K562 (cell line): Measurements from ENCODE around the gene ITGB2. TPM values are rescaled to one million over a fixed set of nuclear protein-coding genes. Genes with fewer than 3 reads are reported as not detected.

ENCODE experiments used
- ARID3B ChIP-seq: fragments of 250-450 bp; sonication (Bioruptor Pico); IDR thresholded peaks from 2 replicates; pipeline ENCODE4 v1.4.0; 2020; ENCODE audit warnings: borderline replicate concordance
- BRF1 ChIP-seq: IDR thresholded peaks from 3 replicates; pipeline ENCODE4 v1.6.1; 2011; ENCODE audit warnings: borderline replicate concordance, mild to moderate bottlenecking; ENCODE audit not compliant: insufficient read length; ENCODE audit errors: extremely low read depth
- C11orf30 ChIP-seq: fragments of 450-650 bp; IDR thresholded peaks from 2 replicates; pipeline ENCODE4 v1.6.1; 2016; ENCODE audit warnings: low read depth, mild to moderate bottlenecking
- HOMEZ ChIP-seq: fragments of 250-450 bp; sonication (Bioruptor Pico); IDR thresholded peaks from 2 replicates; pipeline ENCODE4 v1.4.0; 2020; ENCODE audit warnings: mild to moderate bottlenecking, moderate library complexity
- MCM5 ChIP-seq: fragments of 450-650 bp; IDR thresholded peaks from 2 replicates; pipeline ENCODE4 v1.6.1; 2016; ENCODE audit warnings: low read depth
- MEIS2 ChIP-seq: fragments of 450-650 bp; IDR thresholded peaks from 2 replicates; pipeline ENCODE4 v1.6.1; 2014; ENCODE audit warnings: mild to moderate bottlenecking; ENCODE audit not compliant: partially characterized antibody
- SNIP1 ChIP-seq: fragments of 450-650 bp; IDR thresholded peaks from 2 replicates; pipeline ENCODE4 v1.7.1; 2017; ENCODE audit warnings: low read depth, mild to moderate bottlenecking
- UBTF ChIP-seq, 2 experiments: IDR thresholded peaks; 2 replicates each; pipeline ENCODE4 v1.6.1; 2012; ENCODE audit warnings: improper control_type of control experiment in 2 of 2, low read depth in 2 of 2, low read length in 2 of 2, borderline replicate concordance in 1 of 2
- ZNF212 ChIP-seq: fragments of 450-650 bp; formaldehyde crosslinking; IDR thresholded peaks from 2 replicates; pipeline ENCODE4 v1.4.0; 2020; ENCODE audit warnings: mild to moderate bottlenecking
- ZNF778 ChIP-seq: fragments of 450-650 bp; formaldehyde crosslinking; IDR thresholded peaks from 2 replicates; pipeline ENCODE4 v1.4.0; 2020; ENCODE audit warnings: mild to moderate bottlenecking, moderate library complexity
- polyA plus RNA-seq, 8 experiments: library from polyadenylated mRNA; depleted of rRNA in 4 of 8; stranded (reverse) in 5 of 8; unstranded in 3 of 8; fragments of >200 nt; fragmentation: Nextera tagmentation in 2 of 8; fragmentation: Illumina TruSeq in 1 of 8; extraction: Ambion mirVana in 2 of 8; extraction: Trizol in 1 of 8; gene quantifications; 2 replicates each; pipeline versions ENCODE4 v1.2.1 to v1.2.3, GENCODE V29; 2011 to 2014; ENCODE audit warnings: inconsistent platforms in 1 of 8, missing spikeins in 1 of 8
- total RNA-seq, 7 experiments: library from RNA; depleted of rRNA in 6 of 7; stranded (reverse); fragments of >200 nt in 6 of 7; fragmentation: Illumina TruSeq in 2 of 7; extraction: Trizol in 2 of 7; gene quantifications; 2 replicates each; pipeline versions ENCODE4 v1.2.1 to v1.2.3, GENCODE V29; 2011 to 2021; ENCODE audit warnings: low replicate concordance in 1 of 7
- TF ChIP-seq, protein P1 (sequence below), 2 experiments: fragments of 200-800 bp in 1 of 2; sonication (Bioruptor generic) in 1 of 2; sonication (generic) in 1 of 2; formaldehyde crosslinking in 1 of 2; IDR thresholded peaks in 1 of 2; conservative IDR thresholded peaks in 1 of 2; 2 replicates each; pipeline versions ENCODE4 v1.5.0 to v1.6.1; 2016 to 2020; ENCODE audit warnings: missing compliant biosample characterization in 1 of 2, missing genetic modification characterization in 1 of 2, missing genetic modification reagents in 1 of 2
- TF ChIP-seq, protein P2 (sequence below): fragments of 150-350 bp; IDR thresholded peaks from 2 replicates; pipeline ENCODE4 v1.6.1; 2014; ENCODE audit warnings: low read depth, mild to moderate bottlenecking, low read length, borderline replicate concordance
- TF ChIP-seq, protein P3 (sequence below): sonication (generic); formaldehyde crosslinking; IDR thresholded peaks from 2 replicates; pipeline ENCODE4 v1.8.0; 2022; ENCODE audit warnings: missing genetic modification reagents, mild to moderate bottlenecking, borderline replicate concordance

ITGB2 gene
- total and polyA plus RNA-seq, 9 of the 15 experiments (the other 6 are each of a cell fraction or from before 2014, with no cell fraction given), result 0.07 to 1.3 (median 0.51) TPM; not detected in 2

DNA sequence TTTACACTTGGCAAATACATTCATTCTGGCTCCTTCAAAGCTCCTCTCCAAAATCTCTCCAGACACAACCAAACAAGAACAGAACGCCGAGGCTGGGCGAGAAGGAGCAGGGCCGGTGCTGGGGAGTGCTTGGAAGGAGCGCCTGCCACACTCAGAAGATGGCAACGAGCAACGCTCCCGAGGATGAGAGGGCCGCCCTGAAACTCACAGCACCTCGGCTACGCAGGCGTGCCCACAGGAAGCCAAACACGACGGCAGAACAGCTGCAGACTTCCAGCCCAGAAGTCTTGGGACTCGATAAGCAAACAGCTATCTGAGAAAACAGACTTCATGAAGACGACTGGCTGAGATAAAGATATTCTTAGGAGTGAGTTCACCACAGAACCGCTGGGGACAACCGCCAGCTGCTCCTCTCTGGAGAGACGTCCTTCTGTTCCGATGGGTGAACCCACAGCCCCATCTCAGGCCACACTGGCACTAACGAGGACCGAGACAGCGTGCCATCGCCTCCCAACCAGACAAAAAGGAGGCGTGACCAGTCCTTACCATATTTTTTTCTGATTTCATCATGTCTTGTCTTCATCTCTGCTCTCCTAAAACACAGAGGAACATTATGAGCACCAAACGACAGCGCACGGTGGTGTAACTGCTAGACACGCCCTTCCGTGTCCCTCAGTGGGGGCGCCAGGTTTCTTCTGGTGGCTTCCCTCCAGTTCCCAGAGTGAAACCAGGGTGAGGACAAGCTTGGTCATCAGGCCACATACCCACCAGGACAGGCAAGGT lies 65.8 kb downstream of the ITGB2 start (continued):
- TF ChIP-seq, protein P1, sequence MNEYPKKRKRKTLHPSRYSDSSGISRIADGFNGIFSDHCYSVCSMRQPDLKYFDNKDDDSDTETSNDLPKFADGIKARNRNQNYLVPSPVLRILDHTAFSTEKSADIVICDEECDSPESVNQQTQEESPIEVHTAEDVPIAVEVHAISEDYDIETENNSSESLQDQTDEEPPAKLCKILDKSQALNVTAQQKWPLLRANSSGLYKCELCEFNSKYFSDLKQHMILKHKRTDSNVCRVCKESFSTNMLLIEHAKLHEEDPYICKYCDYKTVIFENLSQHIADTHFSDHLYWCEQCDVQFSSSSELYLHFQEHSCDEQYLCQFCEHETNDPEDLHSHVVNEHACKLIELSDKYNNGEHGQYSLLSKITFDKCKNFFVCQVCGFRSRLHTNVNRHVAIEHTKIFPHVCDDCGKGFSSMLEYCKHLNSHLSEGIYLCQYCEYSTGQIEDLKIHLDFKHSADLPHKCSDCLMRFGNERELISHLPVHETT (CRISPR knock-in tag; conservative IDR thresholded peaks at IDR 0.05 in 1 of 2, IDR thresholded peaks at IDR 0.05 in 1 of 2), result peak in 1 of 2 experiments; percentile 96; a peak in 2 of 4 replicates
- TF ChIP-seq, protein P2, sequence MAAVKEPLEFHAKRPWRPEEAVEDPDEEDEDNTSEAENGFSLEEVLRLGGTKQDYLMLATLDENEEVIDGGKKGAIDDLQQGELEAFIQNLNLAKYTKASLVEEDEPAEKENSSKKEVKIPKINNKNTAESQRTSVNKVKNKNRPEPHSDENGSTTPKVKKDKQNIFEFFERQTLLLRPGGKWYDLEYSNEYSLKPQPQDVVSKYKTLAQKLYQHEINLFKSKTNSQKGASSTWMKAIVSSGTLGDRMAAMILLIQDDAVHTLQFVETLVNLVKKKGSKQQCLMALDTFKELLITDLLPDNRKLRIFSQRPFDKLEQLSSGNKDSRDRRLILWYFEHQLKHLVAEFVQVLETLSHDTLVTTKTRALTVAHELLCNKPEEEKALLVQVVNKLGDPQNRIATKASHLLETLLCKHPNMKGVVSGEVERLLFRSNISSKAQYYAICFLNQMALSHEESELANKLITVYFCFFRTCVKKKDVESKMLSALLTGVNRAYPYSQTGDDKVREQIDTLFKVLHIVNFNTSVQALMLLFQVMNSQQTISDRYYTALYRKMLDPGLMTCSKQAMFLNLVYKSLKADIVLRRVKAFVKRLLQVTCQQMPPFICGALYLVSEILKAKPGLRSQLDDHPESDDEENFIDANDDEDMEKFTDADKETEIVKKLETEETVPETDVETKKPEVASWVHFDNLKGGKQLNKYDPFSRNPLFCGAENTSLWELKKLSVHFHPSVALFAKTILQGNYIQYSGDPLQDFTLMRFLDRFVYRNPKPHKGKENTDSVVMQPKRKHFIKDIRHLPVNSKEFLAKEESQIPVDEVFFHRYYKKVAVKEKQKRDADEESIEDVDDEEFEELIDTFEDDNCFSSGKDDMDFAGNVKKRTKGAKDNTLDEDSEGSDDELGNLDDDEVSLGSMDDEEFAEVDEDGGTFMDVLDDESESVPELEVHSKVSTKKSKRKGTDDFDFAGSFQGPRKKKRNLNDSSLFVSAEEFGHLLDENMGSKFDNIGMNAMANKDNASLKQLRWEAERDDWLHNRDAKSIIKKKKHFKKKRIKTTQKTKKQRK, result no peak
- TF ChIP-seq ARID3B (CRISPR knock-in tag) (peak; percentile 10; the same call in 1 of the 2 replicates), BRF1 (no peak), MEIS2 (peak; percentile 45), UBTF (IDR thresholded peaks at IDR 0.05; ENCODE audit: borderline replicate concordance in 1 of 2, low read depth in 2 of 2, low read length in 2 of 2) (peak; percentile 51 to 92; a peak in 2 of 4 replicates), HOMEZ (0 out of 2 replicates have a peak, but pooled peaks have one; percentile 13), ZNF778 (no peak), SNIP1 (no peak), C11orf30 (no peak), ZNF212 (CRISPR knock-in tag) (0 out of 2 replicates have a peak, but pooled peaks have one; percentile 14), MCM5 (no peak)
- TF ChIP-seq, protein P3, sequence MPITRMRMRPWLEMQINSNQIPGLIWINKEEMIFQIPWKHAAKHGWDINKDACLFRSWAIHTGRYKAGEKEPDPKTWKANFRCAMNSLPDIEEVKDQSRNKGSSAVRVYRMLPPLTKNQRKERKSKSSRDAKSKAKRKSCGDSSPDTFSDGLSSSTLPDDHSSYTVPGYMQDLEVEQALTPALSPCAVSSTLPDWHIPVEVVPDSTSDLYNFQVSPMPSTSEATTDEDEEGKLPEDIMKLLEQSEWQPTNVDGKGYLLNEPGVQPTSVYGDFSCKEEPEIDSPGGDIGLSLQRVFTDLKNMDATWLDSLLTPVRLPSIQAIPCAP, result no peak
